OCI-LY1 (cell line): ENCODE data around the gene PNLDC1.

Experiments used
- CTCF ChIP-seq: fragments of 200-600 bp; sonication (generic), shearing (Covaris generic); IDR thresholded peaks from 2 replicates; pipeline ENCODE4 v1.5.1; 2017; ENCODE audit warnings: mild to moderate bottlenecking, antibody characterized with exemption, low read length, moderate library complexity, mixed read lengths
- EZH2 ChIP-seq: fragments of 200-600 bp; sonication (generic), shearing (Covaris generic); IDR thresholded peaks from 2 replicates; pipeline ENCODE4 v1.8.0; 2017; ENCODE audit warnings: borderline replicate concordance, mixed run types, mild to moderate bottlenecking, antibody characterized with exemption, low read length, moderate library complexity, mixed read lengths

- TF ChIP-seq CTCF, result no peak
- TF ChIP-seq EZH2, result no peak
These were observed 9.1 kb downstream of the PNLDC1 start for GRCh38 chr6:159809149-159809548.
